H9 (cell line): Measurements from ENCODE around the gene NDUFA5. TPM values are rescaled to one million over a fixed set of nuclear protein-coding genes. Genes with fewer than 3 reads are reported as not detected.

ENCODE experiments used
- DNase-seq: peaks from one replicate; pipeline ENCODE4 v3.0.0-alpha.2; 2017
- H2AFZ ChIP-seq: one replicate; pipeline ENCODE4 v1.6.1; 2013; ENCODE audit warnings: mild to moderate bottlenecking, low read length, control low read depth, moderate library complexity
- H2AK5ac ChIP-seq: 2 replicates; pipeline ENCODE4 v1.6.1; 2013; ENCODE audit warnings: low read length, control low read depth, mixed read lengths; ENCODE audit not compliant: insufficient read length
- H2BK120ac ChIP-seq: one replicate; pipeline ENCODE4 v1.6.1; 2013; ENCODE audit warnings: low read depth, mild to moderate bottlenecking, low read length, control low read depth, inconsistent platforms; ENCODE audit not compliant: poor library complexity, severe bottlenecking
- H2BK12ac ChIP-seq: 2 replicates; pipeline ENCODE4 v1.6.1; 2013; ENCODE audit warnings: low read length, control low read depth, mixed read lengths, low read depth; ENCODE audit not compliant: insufficient read length
- H2BK15ac ChIP-seq: 2 replicates; pipeline ENCODE4 v1.6.1; 2013; ENCODE audit warnings: low read depth, low read length, control low read depth
- H2BK20ac ChIP-seq: one replicate; pipeline ENCODE4 v1.6.1; 2013; ENCODE audit warnings: low read depth, mild to moderate bottlenecking, low read length, control low read depth, inconsistent platforms; ENCODE audit not compliant: poor library complexity, severe bottlenecking
- H2BK5ac ChIP-seq: 2 replicates; pipeline ENCODE4 v1.6.1; 2013; ENCODE audit warnings: low read length, control low read depth, mixed read lengths; ENCODE audit not compliant: insufficient read length
- H3K14ac ChIP-seq: 2 replicates; pipeline ENCODE4 v1.6.1; 2013; ENCODE audit warnings: low read length, control low read depth; ENCODE audit not compliant: insufficient read depth
- H3K18ac ChIP-seq: 2 replicates; pipeline ENCODE4 v1.6.1; 2013; ENCODE audit warnings: low read depth, mild to moderate bottlenecking, mixed read lengths, low read length, control low read depth; ENCODE audit not compliant: insufficient read length
- H3K23ac ChIP-seq: 2 replicates; pipeline ENCODE4 v1.6.1; 2013; ENCODE audit warnings: low read length, control low read depth, mixed read lengths, low read depth; ENCODE audit not compliant: insufficient read length
- H3K23me2 ChIP-seq: 2 replicates; pipeline ENCODE4 v1.6.1; 2013; ENCODE audit warnings: low read depth, mild to moderate bottlenecking, mixed read lengths, low read length, control low read depth; ENCODE audit not compliant: insufficient read length, poor library complexity, severe bottlenecking
- H3K27ac ChIP-seq: 2 replicates; pipeline ENCODE4 v1.5.1; 2013; ENCODE audit warnings: low read length, control low read depth, mixed read lengths, low read depth; ENCODE audit not compliant: insufficient read length
- H3K27me3 ChIP-seq: 2 replicates; pipeline ENCODE4 v1.6.1; 2013; ENCODE audit warnings: low read length, control low read depth, inconsistent platforms; ENCODE audit not compliant: insufficient read depth
- H3K4ac ChIP-seq: 2 replicates; pipeline ENCODE4 v1.6.1; 2013; ENCODE audit warnings: low read depth, mild to moderate bottlenecking, control low read depth, inconsistent platforms, low read length, moderate library complexity
- H3K4me1 ChIP-seq: 2 replicates; pipeline ENCODE4 v1.6.1; 2013; ENCODE audit warnings: low read length, control low read depth, inconsistent platforms; ENCODE audit not compliant: insufficient read depth
- H3K4me2 ChIP-seq: 2 replicates; pipeline ENCODE4 v1.6.1; 2013; ENCODE audit warnings: low read length, control low read depth, mixed read lengths; ENCODE audit not compliant: insufficient read length, insufficient read depth
- H3K56ac ChIP-seq: 2 replicates; pipeline ENCODE4 v1.6.1; 2013; ENCODE audit warnings: low read depth, mild to moderate bottlenecking, mixed read lengths, low read length, control low read depth; ENCODE audit not compliant: insufficient read length
- H3K79me1 ChIP-seq: 2 replicates; pipeline ENCODE4 v1.6.1; 2013; ENCODE audit warnings: low read depth, mild to moderate bottlenecking, moderate library complexity, low read length, control low read depth, inconsistent platforms; ENCODE audit not compliant: insufficient read depth, poor library complexity, severe bottlenecking
- H3K79me2 ChIP-seq: 2 replicates; pipeline ENCODE4 v1.6.1; 2013; ENCODE audit warnings: low read length, control low read depth, inconsistent platforms; ENCODE audit not compliant: insufficient read depth
- H3K9ac ChIP-seq: 2 replicates; pipeline ENCODE4 v1.6.1; 2013; ENCODE audit warnings: low read length, control low read depth, mixed read lengths; ENCODE audit not compliant: insufficient read length; ENCODE audit errors: extremely low read depth
- H3K9me3 ChIP-seq: one replicate; pipeline ENCODE4 v1.6.1; 2013; ENCODE audit warnings: low read depth, low read length, inconsistent platforms; ENCODE audit not compliant: control insufficient read depth
- H3T11ph ChIP-seq: one replicate; pipeline ENCODE4 v1.6.1; 2013; ENCODE audit warnings: mild to moderate bottlenecking, low read length, control low read depth, inconsistent platforms
- H4K20me1 ChIP-seq: one replicate; pipeline ENCODE4 v1.6.1; 2013; ENCODE audit not compliant: control insufficient read depth, insufficient read length, insufficient read depth
- H4K5ac ChIP-seq: 2 replicates; pipeline ENCODE4 v1.6.1; 2013; ENCODE audit warnings: low read depth, mild to moderate bottlenecking, mixed read lengths, low read length, control low read depth; ENCODE audit not compliant: insufficient read length
- H4K8ac ChIP-seq: replicated peaks from 2 replicates; pipeline ENCODE4 v1.6.1; 2013; ENCODE audit warnings: low read length, control low read depth, mixed read lengths, low read depth; ENCODE audit not compliant: insufficient read length
- H4K91ac ChIP-seq: 2 replicates; pipeline ENCODE4 v1.6.1; 2013; ENCODE audit warnings: low read depth, mild to moderate bottlenecking, moderate library complexity, mixed read lengths, low read length, control low read depth; ENCODE audit not compliant: insufficient read length
- H3K27ac Mint-ChIP-seq, 3 experiments: 2 replicates in 2 of 3; 3 replicates in 1 of 3; pipeline ENCODE4 v1.8.0; 2020 to 2021; ENCODE audit warnings: mixed read lengths in 3 of 3, mild to moderate bottlenecking in 1 of 3, moderate library complexity in 1 of 3
- H3K27me3 Mint-ChIP-seq: 2 replicates; pipeline ENCODE4 v1.8.0; 2021; ENCODE audit warnings: low read depth, mild to moderate bottlenecking, moderate library complexity, mixed read lengths
- H3K36me3 Mint-ChIP-seq, 3 experiments: 2 replicates in 2 of 3; 3 replicates in 1 of 3; pipeline ENCODE4 v1.8.0; 2020 to 2021; ENCODE audit warnings: low read depth in 3 of 3, mixed read lengths in 3 of 3; ENCODE audit not compliant: insufficient read depth in 1 of 3
- H3K4me1 Mint-ChIP-seq, 2 experiments: 2 replicates each; pipeline ENCODE4 v1.8.0; 2020; ENCODE audit warnings: mixed read lengths in 2 of 2
- H3K4me3 Mint-ChIP-seq, 2 experiments: 2 replicates in 1 of 2; 3 replicates in 1 of 2; pipeline ENCODE4 v1.8.0; 2020 to 2021; ENCODE audit warnings: mild to moderate bottlenecking in 2 of 2, mixed read lengths in 2 of 2, moderate library complexity in 1 of 2
- H3K9me3 Mint-ChIP-seq, 2 experiments: 2 replicates in 1 of 2; 3 replicates in 1 of 2; pipeline ENCODE4 v1.8.0; 2020; ENCODE audit warnings: mild to moderate bottlenecking in 2 of 2, mixed read lengths in 2 of 2, moderate library complexity in 1 of 2
- total RNA-seq: library from RNA; stranded (reverse); gene quantifications from 2 replicates; pipeline ENCODE4 v1.2.1, GENCODE V29; 2021
- TF ChIP-seq, protein P1 (sequence below): fragments of 200-600 bp; sonication (generic); conservative IDR thresholded peaks from 3 replicates; pipeline ENCODE4 v1.8.0; 2021; ENCODE audit warnings: antibody characterized with exemption, mild to moderate bottlenecking

Gene NDUFA5
- total RNA-seq, 1 experiment from 2014 or later: 76.5 TPM

DNA sequence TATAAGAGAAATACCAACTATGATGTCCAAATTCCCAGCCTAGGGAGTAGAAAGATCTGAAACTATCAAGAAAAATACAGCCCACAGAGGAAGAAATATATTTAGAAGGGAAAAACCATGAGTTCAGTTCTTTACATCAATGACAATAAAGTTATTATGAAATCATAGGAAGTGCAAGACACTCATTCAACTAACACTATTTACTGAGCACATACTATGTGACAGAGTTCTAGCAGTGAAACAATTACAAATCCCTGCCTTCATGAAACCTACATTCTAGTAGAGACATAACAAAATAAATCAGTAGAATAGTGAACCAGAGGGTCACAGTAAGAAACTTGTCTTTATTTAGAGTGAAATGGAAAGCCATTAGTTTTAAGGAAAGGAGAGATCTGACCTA, 2.1 kb downstream of the NDUFA5 start:
- H2BK15ac ChIP-seq: no peak overlapping the region
- H3K56ac ChIP-seq: no peak overlapping the region
- DNase-seq: no peak
- H3K9ac ChIP-seq: no peak overlapping the region
- H2BK20ac ChIP-seq: no peak overlapping the region
- H3K4ac ChIP-seq: no peak overlapping the region
- no peaks in the 10 kb centered on the region for H3K79me1 ChIP-seq
- H3K79me2 ChIP-seq: peaks cover 3% of the 10 kb centered on the region; the same call in 1 of the 2 replicates
- Mint-ChIP-seq H3K9me3 (no peaks in the 10 kb centered on the region; a peak in 1 of 5 replicates), H3K36me3 (peaks cover 10 to 17% (median 15%) of the 10 kb centered on the region in 3 experiments; a peak in 6 of 7 replicates), H3K4me1 (no peaks in the 10 kb centered on the region; a peak in 1 of 4 replicates), H3K4me3 (no peak overlapping the region), H3K27ac (no peak overlapping the region), H3K27me3 (no peaks in the 10 kb centered on the region)
- no peak overlapping the region for H2AFZ ChIP-seq
- no peak overlapping the region for H3T11ph ChIP-seq
- no peaks in the 10 kb centered on the region for H3K4me1 ChIP-seq
- no peak overlapping the region for H4K91ac ChIP-seq
- no peak overlapping the region for H2BK12ac ChIP-seq
- H3K9me3 ChIP-seq: no peaks in the 10 kb centered on the region
- no peak overlapping the region for H4K5ac ChIP-seq
- TF ChIP-seq, protein P1, sequence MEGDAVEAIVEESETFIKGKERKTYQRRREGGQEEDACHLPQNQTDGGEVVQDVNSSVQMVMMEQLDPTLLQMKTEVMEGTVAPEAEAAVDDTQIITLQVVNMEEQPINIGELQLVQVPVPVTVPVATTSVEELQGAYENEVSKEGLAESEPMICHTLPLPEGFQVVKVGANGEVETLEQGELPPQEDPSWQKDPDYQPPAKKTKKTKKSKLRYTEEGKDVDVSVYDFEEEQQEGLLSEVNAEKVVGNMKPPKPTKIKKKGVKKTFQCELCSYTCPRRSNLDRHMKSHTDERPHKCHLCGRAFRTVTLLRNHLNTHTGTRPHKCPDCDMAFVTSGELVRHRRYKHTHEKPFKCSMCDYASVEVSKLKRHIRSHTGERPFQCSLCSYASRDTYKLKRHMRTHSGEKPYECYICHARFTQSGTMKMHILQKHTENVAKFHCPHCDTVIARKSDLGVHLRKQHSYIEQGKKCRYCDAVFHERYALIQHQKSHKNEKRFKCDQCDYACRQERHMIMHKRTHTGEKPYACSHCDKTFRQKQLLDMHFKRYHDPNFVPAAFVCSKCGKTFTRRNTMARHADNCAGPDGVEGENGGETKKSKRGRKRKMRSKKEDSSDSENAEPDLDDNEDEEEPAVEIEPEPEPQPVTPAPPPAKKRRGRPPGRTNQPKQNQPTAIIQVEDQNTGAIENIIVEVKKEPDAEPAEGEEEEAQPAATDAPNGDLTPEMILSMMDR: no peak
- no peaks in the 10 kb centered on the region for H4K20me1 ChIP-seq
- no peak overlapping the region for H2AK5ac ChIP-seq
- no peaks in the 10 kb centered on the region for H3K27me3 ChIP-seq
- H3K4me2 ChIP-seq: no peak overlapping the region
- no peak overlapping the region for H3K23ac ChIP-seq
- H2BK5ac ChIP-seq: no peak overlapping the region
- no peak overlapping the region for H2BK120ac ChIP-seq
- H3K18ac ChIP-seq: no peak overlapping the region
- no peak overlapping the region for H4K8ac ChIP-seq
- H3K23me2 ChIP-seq: peaks cover 6% of the 10 kb centered on the region
- no peak overlapping the region for H3K27ac ChIP-seq
- no peak overlapping the region for H3K14ac ChIP-seq
